Endodermal cell (in vitro differentiated cells): ENCODE measurements around the gene CNST. TPM values are rescaled to one million over a fixed set of nuclear protein-coding genes. Genes with fewer than 3 reads are reported as not detected.

Experiments
- DNase-seq: peaks from one replicate; pipeline ENCODE4 v3.0.0-alpha.2; 2017
- H3K27ac ChIP-seq: 2 replicates; pipeline ENCODE4 v1.5.1; 2013; ENCODE audit warnings: mild to moderate bottlenecking, low read depth, low read length, moderate library complexity
- H3K27me3 ChIP-seq: 2 replicates; pipeline ENCODE4 v1.6.1; 2013; ENCODE audit warnings: mild to moderate bottlenecking, low read length, moderate library complexity; ENCODE audit not compliant: insufficient read depth, control insufficient read depth, poor library complexity, severe bottlenecking
- H3K36me3 ChIP-seq: 2 replicates; pipeline ENCODE4 v1.7.0; 2013; ENCODE audit warnings: mild to moderate bottlenecking, low read length, moderate library complexity; ENCODE audit not compliant: control insufficient read depth, insufficient read depth
- H3K4me1 ChIP-seq: one replicate; pipeline ENCODE4 v1.7.0; 2013; ENCODE audit warnings: low read length; ENCODE audit not compliant: control insufficient read depth, insufficient read depth
- H3K4me3 ChIP-seq: 2 replicates; pipeline ENCODE4 v1.5.1; 2013; ENCODE audit warnings: mild to moderate bottlenecking, low read length, moderate library complexity
- H3K9ac ChIP-seq: 2 replicates; pipeline ENCODE4 v1.6.1; 2013; ENCODE audit warnings: mild to moderate bottlenecking, low read length, moderate library complexity; ENCODE audit not compliant: poor library complexity, severe bottlenecking; ENCODE audit errors: extremely low read depth
- H3K9me3 ChIP-seq: 2 replicates; pipeline ENCODE4 v1.6.1; 2013; ENCODE audit warnings: mild to moderate bottlenecking, low read length, moderate library complexity; ENCODE audit not compliant: control insufficient read depth
- H3K27ac Mint-ChIP-seq: 2 replicates; pipeline ENCODE4 v1.8.0; 2020; ENCODE audit warnings: mixed read lengths
- H3K27me3 Mint-ChIP-seq: 2 replicates; pipeline ENCODE4 v1.8.0; 2021; ENCODE audit warnings: mild to moderate bottlenecking, mixed read lengths; ENCODE audit not compliant: insufficient read depth
- H3K36me3 Mint-ChIP-seq: 2 replicates; pipeline ENCODE4 v1.8.0; 2020; ENCODE audit warnings: low read depth, mixed read lengths
- H3K4me1 Mint-ChIP-seq: 2 replicates; pipeline ENCODE4 v1.8.0; 2020; ENCODE audit warnings: mixed read lengths
- H3K4me3 Mint-ChIP-seq: 2 replicates; pipeline ENCODE4 v1.8.0; 2020; ENCODE audit warnings: mild to moderate bottlenecking, moderate library complexity, mixed read lengths
- H3K9me3 Mint-ChIP-seq: 2 replicates; pipeline ENCODE4 v1.8.0; 2020; ENCODE audit warnings: mild to moderate bottlenecking, mixed read lengths
- CTCF ChIP-seq: fragments of 200-600 bp; sonication (generic); conservative IDR thresholded peaks from 2 replicates; pipeline ENCODE4 v1.5.0; 2021; ENCODE audit warnings: antibody characterized with exemption, mild to moderate bottlenecking
- WGBS, 2 experiments: methylation state at CpG; one replicate each; pipeline versions ENCODE4 v1.1.5 to v1.1.7; 2013; ENCODE audit warnings: missing lambda C conversion rate in 2 of 2, mixed read lengths in 1 of 2; ENCODE audit not compliant: insufficient coverage in 1 of 2, insufficient read length in 1 of 2; 5-methylcytosine and 5-hydroxymethylcytosine counted together
- total RNA-seq, 2 donors: library from RNA; stranded (reverse); fragmentation: NEBNext Ultra II Directional in 1 of 2; extraction: Animal tissue kit (Norgen Biotek cat#: 25700) in 1 of 2; gene quantifications; 2 replicates in 1 of 2; 3 replicates in 1 of 2; pipeline ENCODE4 v1.2.1, GENCODE V29; 2021

The CNST gene
- total RNA-seq, 2 donors from 2014 or later = 14.7 to 20.3 TPM

- H3K27ac ChIP-seq = no peak overlapping the region
- H3K4me3 ChIP-seq = no peak overlapping the region
- no peak for DNase-seq
- H3K27me3 ChIP-seq = no peaks in the 10 kb centered on the region
- no peaks in the 10 kb centered on the region for H3K4me1 Mint-ChIP-seq
- H3K27ac Mint-ChIP-seq = no peak overlapping the region
- no peak overlapping the region for H3K4me3 Mint-ChIP-seq
- peaks cover 22% of the 10 kb centered on the region for H3K36me3 ChIP-seq
- H3K27me3 Mint-ChIP-seq = no peaks in the 10 kb centered on the region
- no peak overlapping the region for H3K9ac ChIP-seq
- H3K4me1 ChIP-seq = no peaks in the 10 kb centered on the region
- peaks cover 18% of the 10 kb centered on the region for H3K9me3 Mint-ChIP-seq
- H3K9me3 ChIP-seq = peaks cover 17% of the 10 kb centered on the region
- TF ChIP-seq CTCF = no peak
- H3K36me3 Mint-ChIP-seq = peaks cover 34% of the 10 kb centered on the region
Measured at GRCh38 chr1:246591047-246591446, 24.8 kb downstream of the CNST start.

- Histone ChIP-seq H3K36me3 (peaks cover 24% of the 10 kb centered on the region), H3K9ac (no peak overlapping the region), H3K4me3 (no peak overlapping the region), H3K27me3 (no peaks in the 10 kb centered on the region), H3K27ac (no peak overlapping the region), H3K9me3 (peaks cover 17% of the 10 kb centered on the region), H3K4me1 (no peaks in the 10 kb centered on the region)
- 95% methylated on average over 4 to 6 of the region's 6 CpGs for WGBS, 2 experiments
- DNase-seq = no peak
- peaks cover 35% of the 10 kb centered on the region for H3K36me3 Mint-ChIP-seq
- H3K4me1 Mint-ChIP-seq = no peaks in the 10 kb centered on the region
- no peak overlapping the region for H3K4me3 Mint-ChIP-seq
- no peak for TF ChIP-seq CTCF
- no peak overlapping the region for H3K27ac Mint-ChIP-seq
- H3K9me3 Mint-ChIP-seq = peaks cover 18% of the 10 kb centered on the region
- no peaks in the 10 kb centered on the region for H3K27me3 Mint-ChIP-seq
Measured at GRCh38 chr1:246591504-246591903, 25.2 kb downstream of the CNST start.

GRCh38 chr1:246591958-246592357, 25.7 kb downstream of the CNST start:
- H3K4me1 ChIP-seq = no peaks in the 10 kb centered on the region
- H3K9me3 Mint-ChIP-seq = peaks cover 18% of the 10 kb centered on the region
- H3K4me1 Mint-ChIP-seq = no peaks in the 10 kb centered on the region
- 95 to 98% methylated on average over 13 of the region's 13 CpGs for WGBS, 2 experiments
- no peak for TF ChIP-seq CTCF
- H3K27me3 Mint-ChIP-seq = no peaks in the 10 kb centered on the region
- peaks cover 36% of the 10 kb centered on the region for H3K36me3 Mint-ChIP-seq
- H3K27me3 ChIP-seq = no peaks in the 10 kb centered on the region
- no peak overlapping the region for H3K4me3 ChIP-seq
- DNase-seq = no peak
- no peak overlapping the region for H3K27ac Mint-ChIP-seq
- no peak overlapping the region for H3K4me3 Mint-ChIP-seq
- no peak overlapping the region for H3K9ac ChIP-seq
- peaks cover 17% of the 10 kb centered on the region for H3K9me3 ChIP-seq
- no peak overlapping the region for H3K27ac ChIP-seq
- H3K36me3 ChIP-seq = peaks cover 28% of the 10 kb centered on the region
